RCC 7860 (cell line): ENCODE results near the gene ASCC1.

Experiments
- DNase-seq: peaks from one replicate; pipeline ENCODE4 v3.0.0-alpha.2; 2015; ENCODE audit warnings: low spot score
- FAIRE-seq: peaks from 2 replicates; lab custom pipeline; 2012; peaks lifted over from hg19 to GRCh38; lab: Jason Lieb, UNC

The ASCC1 gene

DNA sequence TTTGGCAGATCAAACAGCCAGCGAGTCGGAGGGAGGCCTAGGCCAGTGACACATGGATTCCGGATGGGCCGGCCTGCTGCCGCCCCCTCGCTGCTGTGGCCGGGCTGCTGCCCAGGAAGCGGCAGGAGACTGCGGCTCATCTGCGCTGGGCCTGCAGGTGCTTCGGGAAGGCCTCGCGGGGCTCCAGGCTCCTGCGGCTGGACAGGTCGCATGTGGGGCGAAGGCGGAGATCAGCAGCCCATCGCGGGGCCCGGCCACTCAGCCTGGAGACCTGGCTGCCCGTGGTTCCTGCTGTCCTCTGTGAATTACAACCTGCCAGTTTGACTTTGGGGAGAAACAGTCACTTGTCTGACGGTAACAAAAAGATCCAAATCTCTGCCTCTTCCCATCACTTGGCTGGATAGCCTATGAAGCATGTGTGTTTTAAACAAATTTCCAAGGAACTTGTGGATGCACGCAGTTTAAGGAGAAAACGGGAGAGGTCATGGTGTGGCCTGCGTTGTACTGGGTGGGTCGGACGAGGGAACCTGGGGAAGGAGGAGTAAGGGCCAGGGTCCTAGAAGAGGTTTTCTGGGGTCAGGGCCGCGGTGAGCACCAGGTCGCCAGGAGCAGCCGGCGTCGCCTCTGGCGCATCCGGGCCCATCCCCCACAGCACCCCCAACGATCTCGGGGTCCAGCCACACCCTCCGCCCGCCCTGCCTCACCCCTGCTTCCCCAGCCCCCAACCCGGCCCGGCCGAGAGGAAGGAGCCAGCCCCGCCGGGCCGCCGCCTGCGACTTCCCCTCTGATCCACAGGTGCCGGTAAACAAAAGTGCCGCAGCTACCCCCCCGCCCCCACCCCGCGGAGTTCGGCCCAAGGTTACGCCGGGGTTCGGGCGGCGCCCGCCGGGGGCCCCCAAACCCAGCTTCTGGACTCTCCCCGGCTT, 129.3 kb downstream of the ASCC1 start:
- FAIRE-seq: no peak
- DNase-seq: no peak

DNA sequence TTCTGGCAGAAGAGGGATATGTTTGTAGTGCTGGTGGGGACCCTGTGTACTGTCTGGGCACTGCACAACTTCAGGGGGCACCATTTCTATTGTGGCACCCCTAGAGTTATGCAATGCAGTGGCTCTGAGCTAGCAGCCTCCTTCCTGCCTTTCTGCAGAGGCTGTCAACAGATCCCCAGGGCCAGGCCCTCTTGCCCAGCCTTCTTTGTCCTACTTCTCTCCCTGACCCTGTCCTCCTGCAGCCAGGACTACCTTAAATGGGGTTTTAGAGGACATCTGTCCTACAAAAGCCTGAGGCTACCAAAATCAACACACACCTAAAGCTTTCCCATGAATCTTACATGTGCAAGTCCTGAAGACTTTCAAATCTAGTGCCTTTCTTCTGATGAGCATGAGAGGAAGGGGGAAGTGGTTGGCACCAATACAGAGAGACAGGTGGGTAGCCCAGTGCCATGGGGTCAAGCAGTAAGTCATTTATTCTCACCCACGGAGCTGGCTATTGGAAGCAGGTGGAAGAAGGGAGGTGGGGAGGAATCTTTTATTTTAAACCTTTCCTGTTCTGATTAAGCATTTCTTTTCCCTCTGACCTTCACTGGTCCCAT, 130.1 kb downstream of the ASCC1 start:
- DNase-seq (no peak), FAIRE-seq (no peak)

DNA sequence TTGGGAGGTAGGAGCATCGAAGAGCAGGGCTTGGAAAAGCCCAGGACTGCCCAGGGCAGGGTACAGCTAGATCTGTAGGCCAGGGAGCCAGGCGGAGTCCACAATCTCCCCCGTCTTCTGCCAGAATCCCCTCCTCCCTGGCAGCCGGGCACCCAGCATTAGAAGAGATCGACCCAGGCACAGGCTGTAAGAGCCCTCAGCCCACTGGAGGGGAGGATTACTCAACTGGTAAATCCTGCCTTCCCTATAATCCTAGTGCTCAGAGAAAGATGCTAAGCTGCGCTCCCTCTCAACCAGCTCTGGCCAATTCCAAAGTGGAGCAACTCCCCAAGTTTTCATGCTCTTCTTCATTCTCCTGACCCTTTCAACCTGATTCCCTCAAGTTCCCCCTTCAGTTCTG, 130.9 kb downstream of the ASCC1 start:
- DNase-seq (no peak), FAIRE-seq (no peak)

DNA sequence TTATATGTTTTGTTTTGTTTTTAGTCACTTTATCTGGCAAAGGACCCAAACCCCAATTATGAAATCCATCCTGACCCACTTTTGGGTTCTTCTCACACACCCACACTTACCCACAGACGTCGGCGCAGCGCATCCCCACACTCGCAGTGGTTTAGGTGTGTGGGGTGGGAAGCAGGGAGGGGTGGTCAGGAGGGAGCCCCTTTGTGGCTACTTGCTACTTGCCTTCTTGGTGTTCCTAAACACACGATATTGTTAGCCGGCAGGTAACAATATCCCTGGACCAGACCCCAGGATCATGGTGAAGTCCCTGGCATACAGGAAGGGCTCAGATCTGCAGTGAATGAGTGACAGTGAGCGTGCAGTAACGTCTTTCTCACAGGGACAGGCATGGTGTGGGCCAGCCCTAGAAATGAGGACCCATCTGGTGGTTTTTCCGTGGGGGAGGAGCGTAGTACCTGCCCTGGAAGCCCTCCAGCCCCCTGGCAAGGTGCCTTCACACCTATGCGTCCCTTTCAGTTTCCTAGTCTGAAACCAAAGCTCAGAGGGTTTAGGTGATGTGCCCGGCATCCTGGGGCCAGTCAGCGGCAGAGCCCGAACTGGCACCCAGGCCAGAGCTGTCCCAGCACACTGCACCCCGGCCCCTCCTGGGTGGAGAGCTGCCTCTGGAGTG, 132.2 kb downstream of the ASCC1 start:
- DNase-seq (no peak), FAIRE-seq (no peak)

DNA sequence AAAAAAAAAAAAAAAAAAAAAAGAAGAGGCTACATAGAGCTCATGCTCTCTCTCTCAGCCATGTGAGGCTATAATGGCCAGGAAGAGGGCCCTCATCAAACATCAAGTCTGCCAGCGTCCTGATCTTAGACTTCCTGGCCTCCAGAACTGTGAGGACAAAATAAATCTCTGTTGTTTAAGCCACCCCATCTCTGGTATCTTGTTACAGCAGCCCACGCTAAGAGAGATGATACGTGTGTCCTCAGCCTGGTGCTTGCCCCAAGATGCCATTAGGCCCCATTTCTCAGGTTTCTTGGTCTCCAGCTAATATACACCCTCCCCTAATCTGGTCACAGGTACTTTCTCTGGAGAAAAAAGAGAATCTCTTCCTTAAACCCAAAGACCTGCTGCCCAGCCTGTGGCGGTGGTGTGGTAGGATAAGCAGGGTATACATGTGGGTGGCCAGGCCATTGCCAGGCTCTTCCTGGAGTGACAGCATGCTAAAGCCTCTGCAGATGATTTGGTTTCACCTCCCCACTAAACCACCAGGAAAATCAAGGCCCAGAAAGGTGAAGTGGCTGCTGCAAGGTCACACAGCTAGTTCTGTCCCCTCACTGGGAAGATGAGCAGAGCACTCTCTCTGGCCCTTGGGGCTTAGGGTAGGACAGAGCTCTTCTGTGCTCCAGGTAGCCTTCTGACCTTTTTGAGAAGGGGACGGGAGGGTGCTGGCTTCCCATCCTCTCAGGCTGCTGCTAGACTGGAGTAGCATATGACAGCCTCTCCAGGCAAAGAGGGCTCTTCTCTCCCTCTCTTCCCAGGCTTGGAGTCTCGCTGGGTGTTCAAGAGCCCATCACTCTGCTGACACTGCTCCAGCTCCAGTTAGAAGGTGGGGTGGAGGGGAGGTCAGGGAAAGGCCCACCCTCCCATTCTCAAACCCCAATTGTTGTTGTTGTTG, 133.0 kb downstream of the ASCC1 start:
- no peak for FAIRE-seq

DNA sequence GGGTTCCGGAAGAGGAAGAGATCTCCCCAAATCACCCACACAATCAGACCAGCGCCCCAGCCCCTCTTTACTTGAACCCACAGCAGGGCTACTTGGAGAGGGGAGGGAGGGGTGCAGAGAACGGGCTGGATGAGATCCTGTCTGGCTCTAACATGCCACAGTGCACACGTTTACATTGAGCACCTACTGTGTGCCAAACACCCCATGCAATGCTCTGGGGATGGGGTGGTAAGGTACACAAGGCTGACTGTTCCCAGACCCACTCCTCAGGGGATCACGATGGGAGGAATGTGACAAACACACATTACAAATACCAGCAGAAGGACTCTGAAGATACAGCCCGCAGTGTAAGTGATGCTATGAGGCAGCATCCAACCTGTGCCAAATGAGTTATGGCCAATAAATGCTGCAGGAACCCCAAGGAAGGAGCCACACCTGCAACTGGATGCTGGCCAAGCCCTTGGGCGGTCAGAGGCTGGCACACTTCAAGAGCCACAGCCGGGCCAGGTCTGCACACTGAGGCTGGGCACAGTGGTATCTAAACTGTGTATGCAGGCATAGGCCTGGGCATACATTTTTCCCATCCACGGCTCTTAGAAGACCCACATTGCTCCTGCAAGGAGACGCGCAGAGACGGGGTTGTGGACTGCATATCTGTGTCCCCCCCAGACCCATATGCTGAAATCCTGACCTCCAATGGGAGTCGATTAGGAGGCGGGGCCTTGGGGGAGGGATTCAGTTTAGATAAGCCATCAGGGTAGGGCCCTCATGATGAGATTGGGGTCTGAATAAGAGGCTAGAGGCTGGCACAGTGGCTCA, 134.1 kb downstream of the ASCC1 start:
- no peak for FAIRE-seq
- no peak for DNase-seq

More for the DNA sequence above, 133.0 kb downstream of the ASCC1 start:
- DNase-seq: no peak

DNA sequence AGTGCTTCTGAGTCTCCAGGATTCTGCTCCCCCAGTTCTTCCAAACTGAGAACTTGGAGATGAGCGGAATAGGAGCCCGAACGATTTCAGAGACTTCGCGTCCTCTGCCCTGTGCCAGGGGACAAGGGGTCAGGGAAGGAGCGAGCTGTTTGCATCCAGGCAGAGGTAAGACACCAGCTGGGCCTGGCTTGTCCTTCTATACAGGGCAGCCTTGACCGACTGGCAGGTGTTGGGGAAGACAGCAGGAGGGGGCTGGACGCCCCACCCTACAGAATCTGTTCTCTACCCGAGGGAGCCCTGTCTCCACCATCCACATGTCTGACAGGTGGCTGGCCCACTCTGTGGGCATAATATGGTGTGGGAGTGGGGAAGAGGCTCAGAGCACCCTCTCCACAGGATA, 134.9 kb downstream of the ASCC1 start:
- FAIRE-seq: no peak
- no peak for DNase-seq

DNA sequence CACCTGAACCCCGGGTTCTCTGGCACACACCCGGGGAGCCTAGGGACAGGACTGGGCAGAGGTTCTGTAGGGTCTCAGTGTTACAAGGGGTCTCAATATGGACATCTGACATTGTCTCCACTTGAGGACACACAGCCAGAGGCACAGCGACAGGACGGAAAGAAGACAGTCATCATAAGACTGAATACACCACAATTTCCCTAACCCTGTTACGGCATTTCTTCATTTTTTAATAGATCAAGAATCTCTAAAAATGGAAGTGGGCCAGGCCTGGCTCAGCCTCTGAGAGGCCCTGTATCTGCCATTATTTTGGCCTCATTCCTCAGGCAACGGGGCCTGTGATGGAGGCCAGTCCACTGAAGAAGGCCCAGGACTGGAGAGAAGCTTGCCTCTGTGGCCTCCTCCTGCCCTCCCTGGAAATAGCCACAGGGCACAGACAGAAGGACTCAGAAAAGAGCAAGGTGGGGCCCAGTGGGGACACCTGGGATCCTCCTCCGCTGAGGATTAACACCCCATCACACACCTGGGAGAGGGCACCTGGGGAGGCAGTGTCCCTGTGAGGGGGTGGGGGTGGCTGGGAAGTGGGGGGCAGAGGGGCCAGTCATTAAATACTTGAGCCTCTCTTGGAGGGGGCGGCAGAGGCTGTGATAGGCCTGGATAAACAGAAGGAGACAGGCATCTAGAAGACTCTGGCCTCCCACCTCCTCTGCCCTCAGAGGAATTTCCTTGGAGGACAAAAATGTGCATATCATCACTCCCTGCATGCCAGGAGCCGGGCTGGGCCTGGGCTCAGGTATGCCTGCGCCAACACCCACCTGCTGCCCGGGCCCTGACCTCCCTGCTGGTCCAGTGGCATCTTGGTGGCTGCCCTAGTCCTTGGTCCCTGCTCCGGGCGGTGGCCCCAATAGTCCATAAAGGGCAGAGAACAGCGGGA, 135.8 kb downstream of the ASCC1 start:
- DNase-seq (no peak), FAIRE-seq (no peak)

DNA sequence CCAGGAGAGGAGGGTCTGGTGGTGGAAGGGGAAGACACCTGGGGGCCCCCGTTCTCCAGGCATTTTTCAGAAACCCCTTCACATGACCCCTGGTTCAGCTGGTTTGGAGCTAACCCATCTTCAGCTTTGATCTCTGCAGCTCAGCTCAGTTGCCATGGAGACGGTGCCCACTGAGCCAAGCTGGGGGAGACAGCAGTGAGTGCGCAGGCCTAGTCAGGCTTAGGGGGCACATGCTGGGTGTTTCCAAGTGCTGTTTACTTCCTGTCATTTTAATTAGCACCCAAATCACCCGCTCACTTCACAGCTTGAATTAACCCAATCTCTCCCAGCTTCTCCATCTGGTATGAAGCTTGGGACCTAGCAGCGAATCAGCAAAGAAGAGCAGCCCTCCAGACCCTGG, 136.7 kb downstream of the ASCC1 start:
- DNase-seq: no peak
- FAIRE-seq: no peak

DNA sequence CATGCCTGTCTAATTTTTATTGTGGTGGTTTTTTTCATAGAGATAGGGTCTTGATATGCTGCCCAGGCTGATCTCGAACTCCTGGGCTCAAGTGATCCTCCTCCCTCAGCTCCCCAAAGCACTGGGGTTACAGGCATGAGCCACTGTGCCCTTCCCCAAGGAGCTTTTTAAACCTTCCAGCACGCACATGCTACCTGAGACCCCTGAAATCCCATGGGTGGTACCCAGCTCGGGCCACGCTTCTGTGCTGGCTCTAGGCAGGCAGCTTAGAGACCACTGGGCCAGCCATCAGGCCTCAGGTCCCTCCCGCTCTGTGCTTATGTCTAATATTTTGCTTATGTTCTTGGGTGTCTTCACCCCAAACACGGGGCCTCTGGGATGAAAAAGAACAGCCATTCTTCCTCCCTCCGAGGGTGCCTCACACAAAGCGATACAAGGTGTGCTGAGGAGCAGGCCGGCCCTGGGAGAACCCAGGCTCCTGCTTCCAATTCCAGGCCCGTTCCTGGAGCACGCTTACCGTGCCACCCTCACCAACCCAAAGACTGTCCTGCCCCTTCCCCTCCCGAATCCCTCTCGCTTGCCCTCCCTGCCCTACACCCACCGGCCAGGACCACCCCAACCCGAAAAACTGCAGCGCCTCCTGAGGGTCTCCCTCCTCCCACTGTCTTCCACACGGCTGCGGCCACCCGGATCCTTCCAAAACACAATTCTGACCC, 138.6 kb downstream of the ASCC1 start:
- DNase-seq (no peak), FAIRE-seq (no peak)

DNA sequence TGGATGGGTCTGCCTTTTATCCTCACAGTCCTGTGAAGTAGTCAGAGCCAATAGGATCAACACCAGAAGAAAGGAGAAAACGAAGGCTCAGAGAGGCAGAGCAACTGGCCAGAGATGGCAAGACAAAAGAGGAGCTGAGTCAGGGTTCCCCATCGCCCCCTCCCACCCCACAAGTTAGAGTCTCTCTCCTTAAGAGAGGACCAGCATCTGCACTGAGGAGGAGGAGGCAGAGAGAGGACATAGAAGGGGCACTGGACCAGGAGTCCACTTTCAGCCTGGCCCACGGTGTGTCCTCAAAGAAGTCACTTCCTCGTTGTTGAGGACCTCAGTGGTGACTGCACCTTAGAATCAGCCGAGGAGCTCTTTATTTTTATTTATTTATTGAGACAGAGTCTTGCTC, 139.3 kb downstream of the ASCC1 start:
- no peak for FAIRE-seq
- no peak for DNase-seq

DNA sequence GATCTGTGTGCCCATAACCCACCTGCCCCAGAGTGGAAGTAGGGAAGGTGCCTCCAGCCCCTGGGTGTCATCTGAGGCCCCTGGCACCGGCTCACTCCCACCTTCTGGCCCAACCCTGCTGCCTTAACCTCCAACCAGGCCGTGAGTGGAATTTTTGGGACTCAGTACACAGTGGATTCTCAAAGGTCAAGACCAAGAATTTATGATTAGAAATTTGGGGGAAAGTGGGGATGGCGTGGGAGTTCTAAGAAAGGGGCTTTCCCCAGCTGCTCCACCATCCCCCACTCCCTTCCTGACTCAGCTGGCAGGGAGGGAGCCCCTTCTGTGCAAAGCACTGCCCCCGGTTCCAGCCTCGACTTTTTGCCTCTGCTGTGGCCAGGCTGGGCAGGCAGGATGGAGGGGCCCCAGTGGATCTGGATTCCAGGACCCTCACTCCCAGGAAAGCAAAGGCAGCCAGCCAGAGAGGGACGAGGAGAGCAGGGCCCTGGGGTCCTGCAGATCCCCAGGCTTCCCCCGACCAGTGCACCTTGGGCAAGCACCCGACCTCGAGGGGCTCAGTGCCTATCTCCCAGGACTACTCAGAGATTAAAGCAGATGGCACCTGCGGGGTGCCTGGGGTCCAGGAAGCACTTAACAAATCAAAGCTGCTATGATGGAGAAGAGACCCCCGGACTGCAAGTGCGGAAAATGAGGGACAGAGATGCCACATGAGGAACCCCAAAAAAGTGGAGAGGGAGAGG, 140.5 kb downstream of the ASCC1 start:
- FAIRE-seq (no peak), DNase-seq (no peak)

DNA sequence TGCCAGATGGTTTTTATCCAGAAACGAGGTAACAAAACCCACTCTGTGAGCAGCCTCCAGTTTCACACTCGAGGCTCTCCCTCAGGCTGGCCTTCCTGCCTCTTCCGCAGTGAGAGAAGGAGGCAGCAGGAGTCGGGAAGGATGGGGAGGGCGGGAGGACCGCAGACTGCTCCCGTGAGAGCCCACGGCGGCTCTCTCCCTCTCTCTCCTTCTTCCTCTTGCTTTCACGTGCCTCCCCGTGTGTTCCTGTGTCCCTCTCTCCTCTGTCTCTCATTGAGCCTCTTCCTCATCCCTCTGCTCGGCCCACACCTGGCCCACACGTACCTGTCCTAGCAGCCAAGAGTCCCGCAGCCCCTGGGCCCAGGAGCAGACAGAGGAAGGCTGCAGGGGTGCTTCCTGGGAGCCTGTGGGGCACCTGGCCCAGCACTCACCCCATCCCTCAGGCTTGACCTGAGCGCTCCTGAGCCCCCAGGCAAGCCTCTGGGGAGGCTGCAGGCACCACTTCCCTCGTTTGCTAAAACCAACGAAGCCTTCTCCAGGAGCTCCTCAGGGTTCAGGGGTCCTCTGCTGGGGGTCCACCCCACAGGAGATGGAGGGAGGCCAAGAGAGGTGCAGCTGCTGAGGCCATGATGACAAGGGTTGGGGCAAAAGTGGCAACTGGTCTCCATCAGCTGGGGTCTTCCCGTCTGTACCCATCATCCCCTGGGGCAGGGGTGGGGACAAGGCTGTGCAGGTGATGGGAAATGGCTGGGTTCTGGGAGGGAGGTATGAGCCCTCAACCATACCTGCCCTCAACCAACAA, 141.3 kb downstream of the ASCC1 start:
- DNase-seq (no peak), FAIRE-seq (no peak)

DNA sequence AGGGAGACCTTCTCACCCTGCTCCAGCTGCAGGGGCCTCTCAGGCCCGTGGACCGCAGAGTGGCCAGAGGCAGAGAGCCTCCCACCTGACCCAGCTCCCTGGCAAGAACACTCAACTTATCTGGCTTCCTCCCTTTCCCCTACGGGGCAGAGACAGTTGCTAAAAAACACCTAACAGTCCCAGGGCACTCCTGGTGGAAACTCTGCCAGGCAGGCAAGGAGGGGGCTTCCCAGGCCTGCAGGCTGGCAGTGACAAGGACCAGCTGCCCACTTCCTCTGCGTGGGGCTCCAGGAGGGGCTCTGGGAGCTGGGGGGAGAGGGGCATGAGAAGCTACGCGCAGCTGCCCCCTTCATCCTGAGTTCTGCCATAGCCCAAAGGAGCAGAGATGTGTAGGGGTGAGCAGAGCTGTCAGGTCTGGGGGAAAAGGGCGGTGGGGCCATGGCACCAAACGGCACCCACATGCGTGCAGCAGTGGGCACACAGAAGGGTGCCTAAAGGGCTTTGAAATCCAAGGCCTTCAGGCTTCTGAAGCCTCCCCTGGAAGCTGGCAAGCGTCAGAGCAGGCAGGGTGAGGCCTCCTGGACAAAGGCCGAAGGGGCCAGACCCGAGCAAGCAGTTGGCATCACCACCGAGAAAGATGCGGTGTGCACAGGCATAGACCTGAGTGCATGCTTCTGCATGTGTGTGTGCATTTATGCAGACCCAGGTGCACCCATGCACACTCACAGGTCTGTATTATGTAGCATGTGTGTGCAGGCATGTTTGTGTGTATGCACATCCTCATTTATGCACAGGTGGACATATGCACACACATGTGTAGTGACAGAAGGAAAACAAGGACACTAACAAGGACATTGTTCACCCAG, 142.1 kb downstream of the ASCC1 start:
- DNase-seq (no peak), FAIRE-seq (no peak)

DNA sequence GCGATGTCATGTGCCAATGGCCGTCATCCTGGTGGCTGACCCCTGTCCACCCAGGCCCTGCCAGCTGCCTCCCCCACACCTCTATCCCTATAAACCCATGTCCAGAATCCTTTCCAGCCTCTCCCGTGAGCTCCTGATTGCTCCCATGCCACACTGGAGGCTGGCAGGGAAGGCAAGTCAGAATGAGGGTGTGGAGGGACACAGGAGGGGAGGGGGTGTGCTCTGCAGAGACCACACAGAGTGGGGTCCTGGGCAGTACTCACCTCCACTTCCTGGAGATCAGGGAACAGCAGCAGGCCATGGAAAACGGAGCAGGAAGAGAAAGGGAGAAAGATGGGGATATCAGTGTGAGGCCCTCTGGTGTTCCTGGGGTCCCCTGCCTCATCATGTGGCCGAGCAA, 143.4 kb downstream of the ASCC1 start:
- FAIRE-seq: no peak

DNA sequence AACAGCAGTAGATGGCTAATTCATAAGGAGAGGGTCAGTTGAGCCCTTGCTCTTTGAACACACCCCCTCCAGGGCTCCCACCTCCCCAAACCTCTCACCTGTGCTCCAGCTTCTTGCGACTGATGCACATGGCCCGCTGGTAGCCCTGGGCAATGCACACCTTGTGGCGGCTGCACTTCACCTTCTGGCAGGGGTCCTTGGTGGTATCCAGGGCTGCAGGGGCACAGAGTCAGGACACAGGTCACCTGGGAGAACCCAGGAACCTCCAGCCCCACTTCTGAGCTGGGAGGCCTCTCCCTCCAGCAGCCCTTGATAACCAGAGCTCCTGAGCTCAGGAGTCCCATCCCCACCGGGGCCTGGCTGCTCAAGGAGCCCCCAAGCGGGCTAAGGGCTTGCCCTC, 144.0 kb downstream of the ASCC1 start:
- no peak for DNase-seq
- no peak for FAIRE-seq

More for the DNA sequence above, 143.4 kb downstream of the ASCC1 start:
- no peak for DNase-seq
